SK-N-SH (cell line): Measurements from ENCODE around the gene ZDHHC14.

Experiments
- EP300 ChIP-seq, 2 experiments: IDR thresholded peaks; 2 replicates each; pipeline versions ENCODE4 v1.4.0 to v1.6.1; 2012; ENCODE audit warnings: borderline replicate concordance in 1 of 2, low read depth in 1 of 2, low read length in 1 of 2
- FOXJ3 ChIP-seq: sonication (generic); formaldehyde crosslinking; IDR thresholded peaks from 2 replicates; pipeline ENCODE4 v1.5.1; 2020; ENCODE audit warnings: mild to moderate bottlenecking, missing genetic modification reagents
- MEF2A ChIP-seq: IDR thresholded peaks from 2 replicates; pipeline ENCODE4 v1.4.0; 2012; ENCODE audit warnings: low read depth, borderline replicate concordance
- NFIC ChIP-seq: IDR thresholded peaks from 2 replicates; pipeline ENCODE4 v1.4.0; 2012; ENCODE audit warnings: borderline replicate concordance
- POLR2AphosphoS5 ChIP-seq: IDR thresholded peaks from 2 replicates; pipeline ENCODE4 v1.6.1; 2012; ENCODE audit warnings: low read depth, low read length
- TAF1 ChIP-seq: IDR thresholded peaks from 2 replicates; pipeline ENCODE4 v1.6.1; 2012; ENCODE audit warnings: low read depth, mild to moderate bottlenecking, low read length, moderate library complexity, borderline replicate concordance
- TEAD4 ChIP-seq: IDR thresholded peaks from 2 replicates; pipeline ENCODE4 v1.4.0; 2012; ENCODE audit warnings: mild to moderate bottlenecking, borderline replicate concordance; ENCODE audit not compliant: insufficient read depth
- YY1 ChIP-seq: IDR thresholded peaks from 2 replicates; pipeline ENCODE4 v1.4.0; 2012; ENCODE audit warnings: low read depth, mild to moderate bottlenecking
- TF ChIP-seq, protein P1 (sequence below): fragments of 200-600 bp; sonication (generic); IDR thresholded peaks from 2 replicates; pipeline ENCODE4 v1.6.1; 2017; ENCODE audit warnings: antibody characterized with exemption, mild to moderate bottlenecking, moderate library complexity
- TF ChIP-seq, protein P2 (sequence below): IDR thresholded peaks from 2 replicates; pipeline ENCODE4 v1.4.0; 2012; ENCODE audit warnings: low read depth, borderline replicate concordance
- TF ChIP-seq, protein P3 (sequence below): IDR thresholded peaks from 2 replicates; pipeline ENCODE4 v1.6.1; 2012; ENCODE audit warnings: mild to moderate bottlenecking, low read depth, low read length, moderate library complexity

DNA sequence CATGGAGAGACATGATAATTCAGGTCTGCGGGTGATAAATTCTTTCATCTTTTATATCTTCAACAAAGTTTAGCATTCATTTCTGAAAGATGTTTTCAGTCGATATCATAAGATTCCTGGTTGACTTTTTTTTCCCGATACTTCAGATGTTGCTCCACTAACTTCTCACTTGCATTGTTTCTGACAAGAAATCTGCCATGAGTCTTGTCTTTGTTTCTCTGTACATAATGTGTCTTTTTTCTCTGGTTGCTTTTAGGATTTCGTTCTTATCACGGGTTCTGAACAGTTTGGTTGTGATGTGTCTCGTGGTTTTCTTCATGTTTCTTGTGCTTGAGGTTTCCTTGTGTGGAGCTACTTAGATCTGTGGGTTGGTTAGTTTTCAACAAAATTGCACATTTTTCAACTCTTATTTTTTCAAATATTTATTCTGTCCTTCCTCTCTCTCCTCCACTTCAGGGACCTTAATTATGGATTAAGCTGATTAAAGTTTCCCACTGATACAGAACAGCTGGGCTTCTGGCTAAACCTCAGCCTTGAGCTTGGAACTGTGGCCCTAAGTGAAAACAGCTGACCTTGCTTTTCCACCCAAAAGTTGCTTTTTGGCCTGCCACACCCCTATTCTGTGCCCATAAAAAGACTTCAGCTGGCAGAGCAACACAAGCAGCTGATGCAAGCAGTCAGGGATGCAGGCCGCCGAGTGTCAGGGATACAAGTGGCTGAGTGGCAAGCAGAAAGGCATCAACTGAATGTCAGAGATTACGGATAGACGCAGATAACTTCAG, 344.2 kb downstream of the ZDHHC14 start:
- TF ChIP-seq TAF1 (no peak), EP300 (IDR thresholded peaks at IDR 0.05; ENCODE audit: borderline replicate concordance in 1 of 2, low read depth in 1 of 2, low read length in 1 of 2) (no peak), NFIC (no peak), MEF2A (no peak), FOXJ3 (no peak), POLR2AphosphoS5 (no peak), TEAD4 (no peak), YY1 (no peak)
- TF ChIP-seq, protein P1, sequence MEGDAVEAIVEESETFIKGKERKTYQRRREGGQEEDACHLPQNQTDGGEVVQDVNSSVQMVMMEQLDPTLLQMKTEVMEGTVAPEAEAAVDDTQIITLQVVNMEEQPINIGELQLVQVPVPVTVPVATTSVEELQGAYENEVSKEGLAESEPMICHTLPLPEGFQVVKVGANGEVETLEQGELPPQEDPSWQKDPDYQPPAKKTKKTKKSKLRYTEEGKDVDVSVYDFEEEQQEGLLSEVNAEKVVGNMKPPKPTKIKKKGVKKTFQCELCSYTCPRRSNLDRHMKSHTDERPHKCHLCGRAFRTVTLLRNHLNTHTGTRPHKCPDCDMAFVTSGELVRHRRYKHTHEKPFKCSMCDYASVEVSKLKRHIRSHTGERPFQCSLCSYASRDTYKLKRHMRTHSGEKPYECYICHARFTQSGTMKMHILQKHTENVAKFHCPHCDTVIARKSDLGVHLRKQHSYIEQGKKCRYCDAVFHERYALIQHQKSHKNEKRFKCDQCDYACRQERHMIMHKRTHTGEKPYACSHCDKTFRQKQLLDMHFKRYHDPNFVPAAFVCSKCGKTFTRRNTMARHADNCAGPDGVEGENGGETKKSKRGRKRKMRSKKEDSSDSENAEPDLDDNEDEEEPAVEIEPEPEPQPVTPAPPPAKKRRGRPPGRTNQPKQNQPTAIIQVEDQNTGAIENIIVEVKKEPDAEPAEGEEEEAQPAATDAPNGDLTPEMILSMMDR = no peak
- TF ChIP-seq, protein P2, sequence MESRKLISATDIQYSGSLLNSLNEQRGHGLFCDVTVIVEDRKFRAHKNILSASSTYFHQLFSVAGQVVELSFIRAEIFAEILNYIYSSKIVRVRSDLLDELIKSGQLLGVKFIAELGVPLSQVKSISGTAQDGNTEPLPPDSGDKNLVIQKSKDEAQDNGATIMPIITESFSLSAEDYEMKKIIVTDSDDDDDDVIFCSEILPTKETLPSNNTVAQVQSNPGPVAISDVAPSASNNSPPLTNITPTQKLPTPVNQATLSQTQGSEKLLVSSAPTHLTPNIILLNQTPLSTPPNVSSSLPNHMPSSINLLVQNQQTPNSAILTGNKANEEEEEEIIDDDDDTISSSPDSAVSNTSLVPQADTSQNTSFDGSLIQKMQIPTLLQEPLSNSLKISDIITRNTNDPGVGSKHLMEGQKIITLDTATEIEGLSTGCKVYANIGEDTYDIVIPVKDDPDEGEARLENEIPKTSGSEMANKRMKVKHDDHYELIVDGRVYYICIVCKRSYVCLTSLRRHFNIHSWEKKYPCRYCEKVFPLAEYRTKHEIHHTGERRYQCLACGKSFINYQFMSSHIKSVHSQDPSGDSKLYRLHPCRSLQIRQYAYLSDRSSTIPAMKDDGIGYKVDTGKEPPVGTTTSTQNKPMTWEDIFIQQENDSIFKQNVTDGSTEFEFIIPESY = no peak
- TF ChIP-seq, protein P3, sequence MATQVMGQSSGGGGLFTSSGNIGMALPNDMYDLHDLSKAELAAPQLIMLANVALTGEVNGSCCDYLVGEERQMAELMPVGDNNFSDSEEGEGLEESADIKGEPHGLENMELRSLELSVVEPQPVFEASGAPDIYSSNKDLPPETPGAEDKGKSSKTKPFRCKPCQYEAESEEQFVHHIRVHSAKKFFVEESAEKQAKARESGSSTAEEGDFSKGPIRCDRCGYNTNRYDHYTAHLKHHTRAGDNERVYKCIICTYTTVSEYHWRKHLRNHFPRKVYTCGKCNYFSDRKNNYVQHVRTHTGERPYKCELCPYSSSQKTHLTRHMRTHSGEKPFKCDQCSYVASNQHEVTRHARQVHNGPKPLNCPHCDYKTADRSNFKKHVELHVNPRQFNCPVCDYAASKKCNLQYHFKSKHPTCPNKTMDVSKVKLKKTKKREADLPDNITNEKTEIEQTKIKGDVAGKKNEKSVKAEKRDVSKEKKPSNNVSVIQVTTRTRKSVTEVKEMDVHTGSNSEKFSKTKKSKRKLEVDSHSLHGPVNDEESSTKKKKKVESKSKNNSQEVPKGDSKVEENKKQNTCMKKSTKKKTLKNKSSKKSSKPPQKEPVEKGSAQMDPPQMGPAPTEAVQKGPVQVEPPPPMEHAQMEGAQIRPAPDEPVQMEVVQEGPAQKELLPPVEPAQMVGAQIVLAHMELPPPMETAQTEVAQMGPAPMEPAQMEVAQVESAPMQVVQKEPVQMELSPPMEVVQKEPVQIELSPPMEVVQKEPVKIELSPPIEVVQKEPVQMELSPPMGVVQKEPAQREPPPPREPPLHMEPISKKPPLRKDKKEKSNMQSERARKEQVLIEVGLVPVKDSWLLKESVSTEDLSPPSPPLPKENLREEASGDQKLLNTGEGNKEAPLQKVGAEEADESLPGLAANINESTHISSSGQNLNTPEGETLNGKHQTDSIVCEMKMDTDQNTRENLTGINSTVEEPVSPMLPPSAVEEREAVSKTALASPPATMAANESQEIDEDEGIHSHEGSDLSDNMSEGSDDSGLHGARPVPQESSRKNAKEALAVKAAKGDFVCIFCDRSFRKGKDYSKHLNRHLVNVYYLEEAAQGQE = no peak
